Ramos (cell line): ENCODE measurements around the gene PLXNB2.

Experiments
- in situ Hi-C: fragments of 300-500 bp; cut with MboI; formaldehyde crosslinking; loops from one replicate; pipeline ENCODE4 v1.14.3; 2022; ENCODE audit warnings: low sequenced_read_pairs; ENCODE audit not compliant: unreplicated experiment

PLXNB2 gene

GRCh38 chr22:50270666-50271394 is 36.6 kb downstream of the PLXNB2 start:
- in situ Hi-C loops = no loop called here

GRCh38 chr22:50269970-50270665 is 37.3 kb downstream of the PLXNB2 start, which contains the start of gene MAPK11:
Gene MAPK11, minus strand, starts transcription at chr22:50270380. Its CDS starts 88 bp downstream, at chr22:50270292.
- in situ Hi-C loops = no loop called here

- in situ Hi-C loops = no loop called here
Measured at GRCh38 chr22:50269573-50269969, 37.9 kb downstream of the PLXNB2 start.

GRCh38 chr22:50268655-50269113 is 38.8 kb downstream of the PLXNB2 start:
- in situ Hi-C loops = no loop called here

GRCh38 chr22:50267591-50268390 is 39.7 kb downstream of the PLXNB2 start:
- in situ Hi-C loops = no loop called here

GRCh38 chr22:50266994-50267393 is 40.5 kb downstream of the PLXNB2 start:
- in situ Hi-C loops = no loop called here

GRCh38 chr22:50264946-50265669 is 42.3 kb downstream of the PLXNB2 start:
- in situ Hi-C loops = no loop called here

GRCh38 chr22:50264104-50264745 is 43.2 kb downstream of the PLXNB2 start:
- in situ Hi-C loops = no loop called here

- in situ Hi-C loops = no loop called here
Measured at GRCh38 chr22:50262973-50263617, 44.4 kb downstream of the PLXNB2 start.

- in situ Hi-C loops = no loop called here
Measured at GRCh38 chr22:50262460-50262911, 45.0 kb downstream of the PLXNB2 start.

- in situ Hi-C loops = no loop called here
Measured at GRCh38 chr22:50261615-50262459, 45.6 kb downstream of the PLXNB2 start, which contains the start of gene MAPK12. Gene MAPK12, minus strand, starts transcription at chr22:50261683. Its CDS starts 174 bp downstream, at chr22:50261509.

- in situ Hi-C loops = no loop called here
Measured at GRCh38 chr22:50260801-50261614, 46.4 kb downstream of the PLXNB2 start.

- in situ Hi-C loops = no loop called here
Measured at GRCh38 chr22:50260434-50260800, 47.0 kb downstream of the PLXNB2 start.

GRCh38 chr22:50259302-50259701 is 48.1 kb downstream of the PLXNB2 start:
- in situ Hi-C loops = no loop called here

GRCh38 chr22:50258361-50259292 is 48.8 kb downstream of the PLXNB2 start:
- in situ Hi-C loops = no loop called here
